COR-L47 (cell line): Measurements from ENCODE around the gene SNAP91.
A peak's percentile ranks its signal among the peaks of the same experiment; 100 is the strongest.
"Not testable (repeated sequence)": the region's sequence is repeated elsewhere in the genome, so short reads cannot be mapped to it uniquely, and the experiment has no call there.

ENCODE experiments used
- DNase-seq: peaks from one replicate; lab custom pipeline; 2025; lab: John Stamatoyannopoulos, UW

The SNAP91 gene, protein sequence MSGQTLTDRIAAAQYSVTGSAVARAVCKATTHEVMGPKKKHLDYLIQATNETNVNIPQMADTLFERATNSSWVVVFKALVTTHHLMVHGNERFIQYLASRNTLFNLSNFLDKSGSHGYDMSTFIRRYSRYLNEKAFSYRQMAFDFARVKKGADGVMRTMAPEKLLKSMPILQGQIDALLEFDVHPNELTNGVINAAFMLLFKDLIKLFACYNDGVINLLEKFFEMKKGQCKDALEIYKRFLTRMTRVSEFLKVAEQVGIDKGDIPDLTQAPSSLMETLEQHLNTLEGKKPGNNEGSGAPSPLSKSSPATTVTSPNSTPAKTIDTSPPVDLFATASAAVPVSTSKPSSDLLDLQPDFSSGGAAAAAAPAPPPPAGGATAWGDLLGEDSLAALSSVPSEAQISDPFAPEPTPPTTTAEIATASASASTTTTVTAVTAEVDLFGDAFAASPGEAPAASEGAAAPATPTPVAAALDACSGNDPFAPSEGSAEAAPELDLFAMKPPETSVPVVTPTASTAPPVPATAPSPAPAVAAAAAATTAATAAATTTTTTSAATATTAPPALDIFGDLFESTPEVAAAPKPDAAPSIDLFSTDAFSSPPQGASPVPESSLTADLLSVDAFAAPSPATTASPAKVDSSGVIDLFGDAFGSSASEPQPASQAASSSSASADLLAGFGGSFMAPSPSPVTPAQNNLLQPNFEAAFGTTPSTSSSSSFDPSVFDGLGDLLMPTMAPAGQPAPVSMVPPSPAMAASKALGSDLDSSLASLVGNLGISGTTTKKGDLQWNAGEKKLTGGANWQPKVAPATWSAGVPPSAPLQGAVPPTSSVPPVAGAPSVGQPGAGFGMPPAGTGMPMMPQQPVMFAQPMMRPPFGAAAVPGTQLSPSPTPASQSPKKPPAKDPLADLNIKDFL

DNA sequence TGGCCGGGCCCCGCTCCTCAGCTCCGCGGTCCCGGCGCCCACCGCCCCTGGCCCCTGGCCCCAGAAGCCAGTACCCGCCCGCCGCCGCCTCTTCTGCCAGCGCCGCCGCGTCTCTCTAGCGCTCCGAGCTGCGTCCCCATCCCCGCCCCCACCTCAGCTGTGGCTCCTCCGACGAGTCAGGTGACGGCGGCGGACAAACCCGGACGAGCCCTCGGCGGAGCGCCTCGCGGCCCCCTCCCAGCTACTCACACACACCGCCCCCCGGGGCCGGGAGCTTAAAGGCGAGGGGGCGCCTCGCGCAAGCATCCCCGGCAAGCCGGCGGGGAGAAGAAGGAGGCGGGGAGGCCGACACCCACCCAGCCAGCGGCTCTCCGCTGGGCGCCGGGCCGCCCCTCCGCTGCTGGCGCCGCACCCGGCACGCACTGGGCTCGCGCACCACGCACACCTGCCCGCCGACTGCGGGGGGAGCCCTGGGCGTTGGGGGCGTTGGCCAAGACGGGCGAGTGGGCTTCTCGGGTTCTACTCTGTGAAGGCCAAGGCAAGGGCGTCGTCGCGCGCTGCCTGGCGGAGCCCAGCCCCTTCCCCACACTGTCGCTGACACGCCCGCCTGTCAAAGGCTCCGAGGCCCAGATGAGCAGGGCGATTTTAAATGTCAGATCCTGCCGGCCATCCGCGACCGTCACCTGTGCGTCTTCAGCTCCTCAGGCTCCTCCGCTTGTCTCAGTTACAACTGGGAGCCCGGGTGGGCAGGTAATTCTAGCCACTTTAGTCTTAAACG lies at the start of gene SNAP91:
SNAP91 (minus strand) TSS at position 132 of the 778 bp plus-strand sequence. CDS start 1,174 bp downstream, outside the sequence.
- DNase-seq, result peak; percentile 93

DNA sequence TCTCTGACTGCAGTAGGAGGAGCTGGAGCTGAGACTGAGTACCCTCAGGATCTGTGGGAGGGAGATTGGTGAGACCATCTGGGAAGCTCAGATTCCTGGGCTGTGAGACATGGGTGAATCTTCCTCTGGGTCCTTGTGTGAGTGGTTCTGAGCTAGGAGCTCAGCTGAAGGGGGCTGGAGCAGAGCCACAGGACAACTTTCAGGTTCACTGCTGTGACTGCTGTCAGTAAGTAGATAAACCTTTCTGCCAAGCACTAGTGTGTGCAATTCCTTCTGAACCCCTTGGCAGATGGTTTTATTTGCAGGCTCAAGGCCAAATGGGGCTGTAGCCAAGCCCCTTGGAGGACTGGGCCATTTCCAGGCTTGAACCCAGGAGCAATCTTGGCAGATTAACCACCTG lies 49.6 kb upstream of the SNAP91 start:
- DNase-seq, result peak; percentile 1

DNA sequence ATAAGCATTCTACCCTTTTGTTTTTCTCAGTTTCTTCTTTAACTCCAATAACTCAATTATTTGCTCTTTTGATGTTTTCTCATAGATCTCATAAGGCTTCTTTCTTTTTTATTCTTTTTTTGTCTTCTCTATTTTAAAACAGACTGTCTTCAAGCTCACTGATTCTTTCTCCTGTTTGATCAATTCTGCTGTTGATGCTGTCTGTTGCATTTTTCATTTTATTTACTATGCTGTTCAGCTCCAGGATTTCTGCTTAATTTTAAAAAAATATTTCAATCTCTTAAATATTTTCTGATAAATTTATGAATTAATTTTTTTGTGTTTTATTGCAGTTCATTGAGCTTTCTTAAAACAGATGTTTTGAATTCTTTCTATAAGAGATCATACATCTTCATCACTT lies 48.1 kb upstream of the SNAP91 start:
- DNase-seq, result no peak

DNA sequence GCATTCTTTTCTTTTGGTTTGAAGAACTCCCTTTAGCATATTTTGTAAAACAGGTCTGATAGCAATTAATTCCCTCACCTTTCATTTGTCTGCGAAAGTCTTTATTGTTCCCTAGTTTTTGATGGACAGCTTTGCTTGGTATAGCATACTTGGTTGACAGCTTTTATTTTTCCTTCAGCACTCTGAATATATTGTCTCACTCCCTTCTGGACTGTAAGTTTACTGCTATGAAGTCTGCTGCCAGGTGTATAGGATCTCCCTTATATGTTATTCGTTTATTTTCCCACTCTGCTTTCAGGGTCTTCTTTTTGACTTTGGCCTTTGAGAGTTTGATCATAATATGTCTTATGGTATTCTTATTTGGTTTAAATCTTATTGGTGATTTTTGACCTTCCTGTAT lies 47.7 kb upstream of the SNAP91 start:
- DNase-seq, result no peak

DNA sequence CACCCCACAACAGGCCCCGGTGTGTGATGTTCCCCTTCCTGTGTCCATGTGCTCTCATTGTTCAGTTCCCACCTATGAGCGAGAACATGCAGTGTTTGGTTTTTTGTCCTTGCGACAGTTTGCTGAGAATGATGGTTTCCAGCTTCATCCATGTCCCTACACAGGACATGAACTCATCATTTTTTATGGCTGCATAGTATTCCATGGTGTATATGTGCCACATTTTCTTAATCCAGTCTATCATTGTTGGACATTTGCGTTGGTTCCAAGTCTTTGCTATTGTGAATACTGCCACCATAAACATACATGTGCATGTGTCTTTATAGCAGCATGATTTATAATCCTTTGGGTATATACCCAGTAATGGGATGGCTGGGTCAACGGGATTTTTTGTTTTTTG lies 43.5 kb upstream of the SNAP91 start:
- DNase-seq, result not testable (repeated sequence)

DNA sequence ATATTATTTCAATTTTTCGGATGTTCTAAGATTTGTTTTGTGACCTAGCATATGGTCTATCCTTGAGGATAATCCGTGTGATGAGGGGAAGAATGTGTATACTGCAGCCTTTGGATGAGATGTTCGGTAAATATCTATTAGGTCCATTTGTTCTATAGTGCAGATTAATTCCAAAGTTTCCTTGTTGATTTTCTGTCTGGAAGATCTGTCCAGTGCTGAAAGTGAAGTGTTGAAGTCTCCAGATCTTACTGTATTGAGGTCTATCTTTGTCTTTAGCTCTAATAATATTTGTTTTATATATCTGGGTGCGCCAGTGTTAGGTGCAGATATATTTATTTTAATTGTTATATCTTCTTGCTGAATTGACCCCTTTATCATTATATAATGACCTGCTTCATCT lies 32.2 kb upstream of the SNAP91 start:
- DNase-seq, result no peak

DNA sequence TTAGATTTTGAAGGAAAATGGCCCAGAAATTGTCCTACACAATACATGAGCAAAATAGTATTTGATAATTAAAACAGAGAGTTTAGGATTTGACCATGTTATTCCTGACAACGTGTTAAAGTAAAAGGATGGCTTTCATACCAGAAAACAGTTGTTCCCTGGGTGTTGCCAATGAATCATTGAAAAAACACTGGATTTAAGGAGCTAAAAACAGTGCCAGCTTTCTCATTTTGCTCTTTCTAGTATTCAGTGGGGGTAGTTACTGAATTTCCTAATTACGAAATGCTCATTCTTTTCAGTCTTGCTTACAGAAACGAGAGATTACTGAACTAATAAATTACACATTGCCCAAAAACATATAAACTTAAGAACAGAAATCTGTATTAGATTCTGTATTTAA lies 26.6 kb upstream of the SNAP91 start:
- DNase-seq, result no peak

DNA sequence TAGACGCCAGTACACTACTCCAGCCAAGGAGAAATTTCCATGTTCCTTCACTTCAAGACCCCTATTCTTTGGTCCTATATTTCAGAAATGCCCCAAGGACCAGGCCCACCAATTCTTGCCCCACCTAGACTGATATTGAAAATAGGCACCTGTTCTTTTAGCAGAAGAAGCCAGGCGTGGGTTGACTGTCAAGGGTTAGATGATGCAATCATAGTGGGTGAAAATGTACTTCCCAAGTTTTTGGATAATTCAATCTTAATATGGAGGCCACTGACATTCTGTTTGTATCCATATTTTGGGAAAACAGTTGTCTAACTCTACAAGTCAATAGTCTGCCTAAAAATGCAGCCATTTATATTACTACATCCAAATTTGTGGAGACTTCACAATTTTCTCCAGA lies 21.0 kb upstream of the SNAP91 start:
- DNase-seq, result no peak

DNA sequence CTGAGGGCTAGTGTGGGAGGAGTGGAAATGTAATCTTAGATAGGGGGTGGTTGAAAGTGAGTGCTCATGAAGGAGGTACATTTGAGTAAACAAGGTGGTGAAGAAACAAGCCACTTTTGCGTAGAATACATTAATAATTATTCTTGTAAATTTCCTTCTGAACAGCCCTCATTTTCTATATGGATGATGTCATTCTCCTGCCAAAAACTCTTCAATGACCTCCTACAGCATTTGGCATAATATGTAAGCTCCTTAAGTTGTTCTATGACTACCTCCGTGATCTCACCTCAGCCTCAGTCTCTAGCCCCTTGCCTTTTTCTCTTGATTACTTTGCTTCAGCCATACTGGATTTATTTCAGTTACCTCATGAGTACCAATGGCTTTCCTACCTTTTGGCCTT lies 14.0 kb upstream of the SNAP91 start:
- DNase-seq, result no peak

DNA sequence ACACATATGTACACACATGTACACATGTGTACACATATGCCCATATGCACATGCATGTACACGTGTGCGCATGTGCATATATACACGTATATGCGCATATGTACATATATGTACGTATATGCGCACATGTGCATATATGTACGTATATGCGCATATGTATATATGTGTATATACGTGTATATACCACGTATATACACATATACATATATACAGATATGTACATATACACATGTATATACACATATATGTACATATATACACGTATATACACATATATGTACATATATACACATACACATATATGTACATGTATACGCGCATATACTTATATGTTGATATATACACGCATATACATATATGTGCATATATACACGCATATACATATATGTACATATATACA lies 8.9 kb upstream of the SNAP91 start:
- no peak for DNase-seq

DNA sequence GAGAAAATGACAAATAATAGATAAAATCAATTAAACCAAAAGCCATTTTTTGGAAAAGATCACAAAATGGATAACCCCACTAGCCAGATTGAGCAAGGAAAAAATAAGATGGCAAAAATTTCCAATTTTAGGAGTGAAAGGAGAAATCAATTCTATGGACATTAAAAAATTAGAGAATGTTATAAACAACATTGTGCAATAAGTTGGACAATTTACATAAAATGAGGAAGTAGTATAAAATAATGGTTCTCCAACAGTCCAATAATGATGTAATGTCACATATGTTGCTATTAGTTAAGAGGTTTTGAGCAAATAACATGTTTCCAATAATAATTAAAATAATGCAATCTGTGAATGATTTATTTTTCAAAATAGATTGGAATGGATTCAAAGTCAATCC lies 3.1 kb upstream of the SNAP91 start:
- no peak for DNase-seq

DNA sequence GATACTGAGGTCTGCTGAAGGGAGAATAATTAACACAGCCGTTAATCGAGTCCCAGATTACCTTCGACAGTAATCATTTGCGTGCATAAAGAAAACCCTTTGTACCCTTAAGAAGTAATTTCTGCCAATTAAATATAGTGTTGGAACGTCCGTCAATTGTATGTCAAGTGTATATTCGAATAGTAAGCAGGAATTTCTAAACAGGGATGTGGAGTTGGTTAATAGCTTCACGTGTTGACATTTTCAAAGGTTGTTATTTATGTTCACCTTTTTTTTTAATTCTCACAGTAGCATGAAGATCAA lies 798 bp upstream of the SNAP91 start:
- DNase-seq, result no peak

DNA sequence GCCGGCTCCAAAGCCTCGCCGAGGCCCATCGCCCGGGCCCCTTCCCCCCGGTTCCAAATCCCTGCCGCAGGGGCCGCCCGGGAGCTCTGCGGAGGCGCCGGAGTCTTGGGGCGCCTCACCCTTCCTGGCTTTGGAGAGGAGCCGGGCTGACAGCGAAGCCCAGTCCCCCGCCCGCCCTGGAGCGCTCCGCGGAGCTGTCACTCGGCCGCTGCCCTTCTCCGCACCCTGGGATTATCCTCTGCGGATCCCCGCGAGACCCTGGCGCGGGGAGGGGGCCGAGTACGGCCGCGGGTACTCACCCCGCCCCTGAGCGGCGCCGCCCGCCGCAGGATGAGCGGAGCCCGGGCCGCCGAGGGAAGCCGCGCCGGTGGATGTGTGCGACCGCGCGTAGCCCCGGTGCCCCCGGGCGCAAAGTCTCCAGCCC lies 343 bp downstream of the SNAP91 start:
- peak; percentile 38 for DNase-seq

DNA sequence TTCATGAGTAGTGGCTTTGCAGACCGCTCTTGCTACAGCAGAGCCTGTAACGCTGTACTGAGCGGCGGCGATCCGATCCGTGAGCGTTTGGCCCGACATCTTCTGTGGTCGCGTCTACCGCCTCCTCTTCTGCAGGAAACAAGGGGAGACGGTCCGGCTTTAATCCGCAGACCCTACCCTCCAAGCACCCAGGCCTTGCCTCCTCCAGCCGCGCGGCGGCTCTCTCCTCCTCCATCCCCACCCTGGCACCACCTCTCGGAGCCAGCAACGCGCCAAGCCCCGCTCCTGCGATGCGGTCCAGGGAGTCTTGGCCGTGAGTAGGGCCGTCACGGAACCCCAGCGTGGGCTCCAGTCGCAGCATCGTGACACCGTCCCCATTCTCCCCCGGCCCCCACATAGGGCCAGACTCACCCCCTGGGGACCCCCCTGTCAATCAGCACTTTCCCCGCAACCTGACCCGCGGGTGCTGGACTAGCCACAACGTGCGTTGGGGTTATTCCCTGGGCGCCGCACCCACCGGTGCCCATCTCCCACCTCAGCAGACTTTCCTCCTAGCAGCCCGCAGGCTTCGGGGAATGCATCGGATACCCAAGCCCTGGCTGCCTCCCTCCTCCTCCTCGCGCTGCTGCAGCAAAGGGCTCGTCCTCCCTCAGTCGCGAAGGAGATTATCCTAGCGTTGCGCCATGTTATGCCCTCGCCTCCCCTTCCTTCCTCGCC lies 914 bp downstream of the SNAP91 start:
- DNase-seq, result peak; percentile 38

DNA sequence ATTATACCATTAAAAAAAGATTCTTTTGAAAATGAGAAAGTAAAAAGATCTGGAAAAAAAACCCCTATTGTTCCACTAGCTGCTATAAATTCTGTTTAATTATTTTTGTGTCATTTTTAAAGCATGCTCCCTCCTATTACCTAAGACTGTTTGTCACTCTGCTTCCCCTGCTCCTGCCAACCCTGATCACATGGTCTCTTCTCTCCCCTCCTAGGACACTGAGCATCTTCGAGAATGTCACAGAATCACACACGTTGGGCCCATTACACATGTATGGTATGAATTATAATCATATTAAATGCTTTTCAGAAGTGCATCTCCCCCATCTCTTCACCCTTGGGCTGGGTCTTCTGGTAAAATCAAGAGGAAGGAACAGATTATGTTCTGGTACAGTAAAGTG lies 6.2 kb downstream of the SNAP91 start:
- DNase-seq, result no peak

DNA sequence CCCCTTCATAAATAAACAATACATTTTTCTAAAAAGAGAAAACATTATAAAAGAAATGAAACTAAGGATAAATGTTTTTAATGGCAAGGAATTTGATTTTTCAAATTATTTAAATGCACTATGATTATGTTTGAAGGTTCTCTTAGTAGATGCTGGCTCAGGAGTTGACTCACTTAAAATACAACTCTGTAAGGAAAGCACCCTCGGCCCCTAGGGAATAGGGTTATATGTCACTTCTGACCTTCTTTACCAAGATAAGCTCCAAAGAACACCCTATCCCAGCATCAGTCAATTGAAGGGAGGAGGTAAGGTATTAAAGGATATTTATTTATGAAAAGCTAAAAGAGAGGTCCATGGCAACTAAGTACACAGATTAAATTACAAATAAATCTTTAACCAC lies 6.8 kb downstream of the SNAP91 start:
- no peak for DNase-seq

DNA sequence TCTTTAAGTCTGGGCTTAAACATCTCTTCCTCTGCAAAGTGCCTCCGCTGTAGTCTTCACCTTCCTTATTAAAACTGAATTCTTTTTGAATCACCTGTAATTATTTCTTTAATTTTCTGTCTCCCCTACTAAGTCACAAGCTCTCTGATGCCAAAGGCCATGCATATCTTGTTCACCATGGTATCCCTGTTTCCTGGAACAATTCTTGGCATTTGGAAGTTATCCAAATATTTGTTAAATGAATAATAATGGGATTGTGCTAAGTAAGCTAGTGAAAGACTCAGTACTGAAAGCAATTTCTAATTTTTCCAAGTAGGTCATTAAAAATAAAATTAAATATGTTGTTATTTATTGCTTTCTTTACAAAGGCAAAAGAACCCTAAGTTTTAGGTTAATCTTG lies 12.2 kb downstream of the SNAP91 start:
- DNase-seq, result no peak

DNA sequence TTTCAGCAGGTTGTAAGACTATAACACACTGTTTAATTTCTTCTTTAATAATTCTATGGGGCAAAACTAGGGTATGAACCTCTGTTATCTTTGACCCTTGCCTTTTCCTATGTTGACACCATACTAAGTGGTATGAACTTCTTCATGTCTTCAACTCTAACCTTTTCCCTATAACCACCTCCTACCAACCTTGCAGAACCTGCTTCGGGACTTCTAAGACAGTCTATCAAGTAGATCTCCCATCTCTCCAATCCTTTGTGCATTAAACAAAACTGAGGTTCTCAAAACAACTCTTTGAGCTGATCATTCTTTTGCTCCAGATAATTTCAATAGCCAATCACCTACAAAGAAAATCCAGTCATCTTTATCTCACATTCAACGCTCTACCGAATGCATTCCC lies 23.4 kb downstream of the SNAP91 start:
- DNase-seq, result no peak

DNA sequence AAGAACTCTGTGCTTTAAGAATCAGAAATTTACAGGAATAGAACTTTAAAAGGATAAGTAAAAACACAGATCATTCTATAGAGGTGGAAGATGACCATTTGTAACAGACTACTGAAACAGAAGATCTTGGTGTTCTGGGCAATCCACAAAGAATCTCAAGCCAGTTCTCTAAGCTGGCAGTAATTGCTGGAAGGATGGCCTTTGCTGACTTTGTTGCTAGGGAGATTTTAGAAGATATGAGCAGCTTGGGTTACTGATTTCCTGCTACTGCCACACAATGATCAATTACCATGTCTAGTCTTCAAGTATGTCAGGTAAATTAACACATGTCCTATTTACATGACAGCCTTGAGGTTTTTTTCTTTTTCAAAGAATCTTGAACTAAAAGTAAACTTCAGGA lies 31.1 kb downstream of the SNAP91 start:
- DNase-seq, result no peak

DNA sequence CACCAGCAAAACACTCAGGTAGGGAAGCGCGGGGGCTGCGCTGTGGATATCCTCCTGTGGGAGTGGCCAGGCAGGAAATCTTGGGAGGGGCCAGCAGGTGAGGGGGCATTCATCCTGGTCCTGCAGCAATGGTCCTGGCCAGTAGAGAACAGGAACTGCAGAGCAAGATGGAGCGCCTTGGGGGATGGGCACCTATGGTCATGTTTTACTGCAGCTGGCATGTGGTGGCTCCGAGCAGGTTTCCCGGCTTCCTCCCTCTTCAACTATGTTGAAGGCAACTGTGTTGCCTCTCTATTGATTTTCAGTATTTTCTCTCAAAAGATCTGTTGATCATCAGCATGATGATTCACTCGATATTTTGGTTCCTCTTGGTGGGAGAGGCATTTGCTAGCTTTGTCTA lies 70.9 kb downstream of the SNAP91 start:
- no peak for DNase-seq

DNA sequence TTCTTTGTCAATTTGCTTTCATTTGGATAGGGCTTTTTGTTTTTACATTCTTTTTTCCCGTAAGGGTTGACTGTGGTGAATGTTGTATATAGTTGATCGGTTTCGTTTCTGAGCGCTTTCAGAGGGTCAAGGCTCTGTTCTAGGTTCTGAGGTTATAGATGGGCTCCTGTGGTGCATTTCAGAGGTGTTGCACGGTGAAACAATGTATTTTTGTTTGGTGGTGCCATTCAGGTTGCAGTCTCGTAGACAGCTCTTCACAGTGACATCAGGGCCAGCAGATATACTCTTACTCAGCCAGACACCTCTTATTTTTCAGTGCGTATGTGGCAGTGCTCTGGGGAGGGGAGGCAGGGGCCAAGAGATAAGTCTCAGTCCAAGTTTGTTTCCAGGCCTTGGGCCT lies 72.1 kb downstream of the SNAP91 start:
- no peak for DNase-seq

DNA sequence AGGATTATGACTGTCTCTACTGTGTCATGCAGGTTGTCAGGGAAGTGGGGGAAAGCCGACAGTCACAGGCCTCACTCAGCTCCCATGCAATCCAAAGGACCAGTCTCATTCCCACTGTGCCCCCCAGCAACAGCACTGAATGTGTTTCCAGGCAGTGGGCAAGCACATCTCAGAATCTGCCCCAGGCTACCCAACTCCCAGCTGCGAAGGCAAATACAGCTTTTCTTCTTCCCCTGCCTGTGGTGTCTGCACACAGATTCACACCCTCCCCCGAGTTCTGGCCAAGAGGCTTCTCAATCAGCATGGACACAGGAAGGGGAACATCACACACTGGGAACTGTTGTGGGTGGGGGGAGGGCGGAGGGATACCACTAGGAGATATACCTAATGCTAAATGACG lies 75.3 kb downstream of the SNAP91 start:
- DNase-seq, result peak; percentile 7
